HG02623 (cell line): ENCODE measurements around the gene TRIO.
"Not testable (repeated sequence)": the region's sequence is repeated elsewhere in the genome, so short reads cannot be mapped to it uniquely, and the experiment has no call there.

Experiments used
- ATAC-seq: cut with Tn5 transposase; IDR thresholded peaks from one replicate; pipeline ENCODE4 v1.9.1; 2021; ENCODE audit warnings: moderate library complexity; ENCODE audit not compliant: unreplicated experiment

The TRIO gene

GRCh38 chr5:14142827-14143545, at the start of gene TRIO:
Gene TRIO, plus strand, starts transcription at chr5:14143342. Its CDS starts 384 bp downstream, at chr5:14143726.
- ATAC-seq, result peak; percentile 36

DNA sequence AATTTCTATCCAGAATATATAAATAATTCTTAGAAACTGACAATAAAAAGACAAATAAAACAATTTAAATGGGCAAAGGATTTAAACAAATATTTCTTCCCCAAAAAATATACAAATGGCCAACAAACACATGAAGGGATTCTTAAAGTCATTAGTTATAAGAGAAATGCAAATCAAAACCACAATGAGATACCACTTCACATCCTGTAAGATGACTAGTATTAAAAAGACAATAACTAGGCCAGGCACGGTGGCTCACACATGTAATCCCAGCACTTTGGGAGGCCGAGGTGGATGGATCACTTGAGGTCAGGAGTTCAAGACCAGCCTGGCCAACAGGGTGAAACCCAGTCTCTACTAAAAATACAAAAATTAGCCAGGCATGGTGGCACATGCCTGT, 45.8 kb upstream of the TRIO start:
- not testable (repeated sequence) for ATAC-seq

DNA sequence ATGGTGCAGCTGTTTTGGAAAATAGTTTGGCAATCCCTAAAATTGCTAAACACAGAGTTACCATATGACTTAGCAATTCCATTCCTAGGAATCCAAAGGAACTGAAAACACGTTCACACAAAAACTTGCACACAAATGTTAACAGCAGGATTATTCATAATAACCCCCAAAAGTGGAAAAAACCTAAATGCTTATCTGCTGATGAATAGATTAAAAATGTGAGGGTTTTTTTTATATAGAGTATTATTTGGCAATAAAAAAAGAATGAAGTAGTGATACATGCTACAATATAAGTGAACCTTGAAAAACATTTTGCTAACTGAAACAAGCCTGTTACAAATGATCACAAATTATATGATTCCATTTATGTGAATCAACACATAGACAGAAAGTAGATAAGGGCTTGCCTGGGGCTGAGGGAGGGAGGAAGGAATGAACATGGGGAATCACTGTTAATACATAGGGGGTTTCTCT, 45.1 kb upstream of the TRIO start:
- no peak for ATAC-seq

- no peak for ATAC-seq
Observed at GRCh38 chr5:14100281-14100680, 42.9 kb upstream of the TRIO start.

DNA sequence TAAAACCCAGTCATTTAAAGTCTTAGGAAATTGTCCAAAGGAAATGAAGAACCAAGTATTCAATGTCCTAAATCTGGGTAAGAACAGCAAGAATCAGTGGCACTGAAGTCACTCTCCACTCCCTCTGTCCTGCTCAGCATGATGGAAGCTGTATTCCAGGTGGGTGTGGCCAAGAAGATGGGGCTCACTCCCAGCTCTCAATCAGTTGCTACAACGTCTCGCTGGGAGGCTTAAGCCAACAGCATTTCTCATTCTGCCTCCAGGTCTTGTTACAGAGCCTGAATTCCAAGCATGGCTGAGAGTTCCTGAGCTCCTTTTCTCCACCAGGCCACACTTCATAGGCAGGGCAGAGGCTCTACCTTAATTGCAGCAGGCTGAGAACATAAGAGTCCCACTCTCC, 41.2 kb upstream of the TRIO start:
- ATAC-seq, result no peak

- no peak for ATAC-seq
Observed at GRCh38 chr5:14102666-14103065, 40.5 kb upstream of the TRIO start.

- ATAC-seq, result no peak
Observed at GRCh38 chr5:14105718-14106410, 37.3 kb upstream of the TRIO start.

DNA sequence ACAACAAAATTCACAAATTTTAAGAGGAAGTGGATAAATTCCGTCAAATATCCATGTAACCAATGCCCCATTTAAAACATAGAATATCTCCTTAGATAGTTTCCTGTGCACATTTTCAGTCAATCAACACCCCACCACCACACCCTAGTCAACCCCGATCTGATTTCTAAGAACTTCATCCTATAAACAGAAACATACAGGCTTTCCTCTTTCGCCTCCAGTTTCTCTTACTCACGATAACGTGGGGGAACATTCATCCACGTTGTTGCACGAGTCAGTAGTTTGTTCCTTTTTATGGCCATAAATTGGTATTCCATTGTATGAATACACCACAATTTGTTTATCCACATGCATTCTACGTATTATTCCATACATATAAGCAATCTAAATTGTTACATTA, 35.6 kb upstream of the TRIO start:
- ATAC-seq, result no peak

DNA sequence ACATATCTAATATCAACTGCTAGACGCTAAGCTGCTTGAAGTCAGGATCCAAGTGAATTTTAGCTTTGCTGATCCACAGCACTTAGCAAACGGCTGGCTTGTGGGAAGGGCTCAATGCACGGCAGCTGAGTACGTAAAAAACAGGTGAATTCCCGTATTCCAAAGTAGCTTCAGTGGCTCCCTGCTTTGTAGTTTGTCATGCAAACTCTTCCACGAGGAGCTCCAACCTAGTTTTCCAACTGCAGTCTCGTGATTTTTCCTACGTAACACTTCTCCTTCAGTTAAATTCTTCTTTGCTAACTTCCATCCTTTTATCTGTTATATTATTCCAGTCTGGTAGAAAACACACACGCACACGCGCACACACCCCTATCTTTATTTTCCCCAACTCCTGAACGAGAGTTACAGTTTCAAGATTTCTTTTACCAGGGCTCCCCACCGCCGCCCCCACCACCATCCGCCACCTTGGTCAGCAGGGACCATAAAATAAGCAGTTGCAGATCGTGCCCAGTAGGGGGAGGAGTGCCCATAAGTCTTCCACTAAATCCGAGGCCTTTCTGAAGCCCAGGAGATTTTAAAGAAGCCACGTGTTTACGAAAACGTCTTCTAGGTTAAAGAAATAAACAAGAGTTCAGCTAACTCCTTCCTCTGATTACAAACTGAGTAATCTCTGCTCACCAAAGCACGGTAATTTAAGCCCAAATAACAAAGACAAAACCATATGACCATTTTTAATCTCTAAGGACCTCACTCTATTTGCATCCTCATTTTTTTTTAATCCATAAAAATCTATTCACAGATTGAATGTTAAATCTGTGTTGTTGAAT, 34.8 kb upstream of the TRIO start:
- ATAC-seq, result peak; percentile 65

GRCh38 chr5:14109041-14109747, 33.9 kb upstream of the TRIO start:
- ATAC-seq, result peak; percentile 82

DNA sequence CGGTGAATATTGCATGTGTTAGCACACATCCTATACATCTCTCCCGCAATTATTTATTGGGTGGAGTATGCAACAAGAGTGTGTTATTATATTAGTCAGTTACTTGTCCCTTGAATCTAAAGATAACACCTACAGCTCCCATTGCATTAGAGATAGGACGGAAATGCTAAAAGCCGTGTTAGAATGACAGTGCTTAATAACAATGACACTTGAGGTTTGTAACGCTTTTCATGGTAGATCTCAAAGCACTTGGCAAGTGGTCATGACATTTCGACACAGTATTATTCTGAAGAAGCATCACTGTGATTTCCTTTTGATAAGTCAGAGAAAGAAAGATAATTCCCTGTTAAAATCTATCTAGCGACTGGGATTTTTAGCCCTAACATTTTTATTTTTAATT, 33.4 kb upstream of the TRIO start:
- no peak for ATAC-seq

DNA sequence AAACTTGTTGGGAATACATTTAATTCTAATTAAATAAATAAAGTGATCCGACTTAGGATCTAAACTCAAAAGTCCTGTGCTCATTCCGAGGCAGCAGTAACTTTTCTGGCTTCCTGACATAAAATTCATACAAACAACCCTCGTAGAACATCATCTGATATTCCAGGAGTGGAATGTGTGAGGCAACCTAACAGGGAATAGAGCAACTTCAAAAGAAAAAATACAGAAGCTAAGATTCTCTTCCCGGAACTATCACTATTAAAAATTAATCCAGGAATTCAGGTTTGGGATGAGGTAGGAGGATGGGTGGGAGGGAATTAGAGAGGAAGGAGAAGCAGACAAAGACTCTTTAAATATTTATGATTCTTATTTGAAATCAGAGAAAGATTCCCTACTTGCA, 32.9 kb upstream of the TRIO start:
- no peak for ATAC-seq

GRCh38 chr5:14110680-14111079, 32.5 kb upstream of the TRIO start:
- no peak for ATAC-seq

DNA sequence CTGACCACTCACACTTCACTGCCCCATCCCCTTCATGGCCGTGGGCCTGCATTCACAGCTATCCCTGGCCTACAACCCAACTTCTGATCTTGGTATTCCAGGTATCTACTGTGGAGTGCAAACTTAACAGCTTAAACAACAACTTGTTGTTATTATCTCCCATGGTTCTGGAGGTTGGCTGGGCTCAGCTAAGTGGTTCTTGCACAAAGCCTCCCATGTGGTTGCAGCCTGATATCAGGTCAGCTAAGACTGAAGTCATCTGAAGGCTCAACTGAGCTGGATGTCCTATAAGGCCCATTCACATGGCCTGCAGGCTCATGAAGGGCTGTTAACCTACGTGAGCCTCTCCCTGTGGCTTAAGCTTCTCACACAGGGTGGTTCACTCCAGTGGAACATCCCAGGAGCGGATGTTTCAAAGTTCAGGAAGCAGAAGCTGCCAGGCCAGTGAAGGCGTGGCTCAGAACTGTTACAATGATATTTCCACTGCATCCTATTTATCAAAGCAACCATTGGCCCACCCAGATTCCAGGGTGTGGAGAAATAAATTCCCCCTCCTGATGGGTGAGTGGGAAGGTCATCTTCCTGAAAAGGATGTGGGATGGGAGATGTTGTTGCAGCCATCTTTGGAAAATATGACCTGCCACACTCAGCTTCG, 30.0 kb upstream of the TRIO start:
- ATAC-seq, result no peak

GRCh38 chr5:14114615-14115251, 28.4 kb upstream of the TRIO start:
- no peak for ATAC-seq

DNA sequence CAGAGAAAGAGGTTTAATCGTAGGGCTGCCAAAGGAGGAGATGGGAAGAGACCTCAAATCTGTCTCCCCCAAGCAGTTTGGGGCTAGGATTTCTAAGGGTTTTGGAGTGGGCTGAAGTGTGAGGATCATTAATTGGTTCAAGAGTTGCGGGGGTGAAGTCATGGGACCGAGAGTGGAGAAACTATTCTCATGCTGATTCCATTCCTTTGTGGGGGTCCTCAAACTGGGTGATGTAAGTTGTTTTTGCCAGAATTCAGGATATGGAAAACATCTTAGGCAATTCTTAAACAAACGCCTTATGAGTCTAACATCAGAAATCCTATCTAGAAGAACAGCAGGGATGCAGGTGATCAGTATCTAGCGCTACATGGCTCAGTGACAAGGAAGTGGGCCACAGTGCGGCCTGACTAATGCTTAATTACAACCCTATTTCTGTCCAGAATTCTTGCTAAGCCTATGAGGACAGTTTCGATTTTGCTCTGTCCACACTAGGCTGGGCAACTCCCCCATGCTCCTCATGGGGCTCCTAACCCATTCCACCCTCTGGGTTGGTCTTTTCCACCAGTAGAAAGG, 27.7 kb upstream of the TRIO start:
- ATAC-seq, result no peak

DNA sequence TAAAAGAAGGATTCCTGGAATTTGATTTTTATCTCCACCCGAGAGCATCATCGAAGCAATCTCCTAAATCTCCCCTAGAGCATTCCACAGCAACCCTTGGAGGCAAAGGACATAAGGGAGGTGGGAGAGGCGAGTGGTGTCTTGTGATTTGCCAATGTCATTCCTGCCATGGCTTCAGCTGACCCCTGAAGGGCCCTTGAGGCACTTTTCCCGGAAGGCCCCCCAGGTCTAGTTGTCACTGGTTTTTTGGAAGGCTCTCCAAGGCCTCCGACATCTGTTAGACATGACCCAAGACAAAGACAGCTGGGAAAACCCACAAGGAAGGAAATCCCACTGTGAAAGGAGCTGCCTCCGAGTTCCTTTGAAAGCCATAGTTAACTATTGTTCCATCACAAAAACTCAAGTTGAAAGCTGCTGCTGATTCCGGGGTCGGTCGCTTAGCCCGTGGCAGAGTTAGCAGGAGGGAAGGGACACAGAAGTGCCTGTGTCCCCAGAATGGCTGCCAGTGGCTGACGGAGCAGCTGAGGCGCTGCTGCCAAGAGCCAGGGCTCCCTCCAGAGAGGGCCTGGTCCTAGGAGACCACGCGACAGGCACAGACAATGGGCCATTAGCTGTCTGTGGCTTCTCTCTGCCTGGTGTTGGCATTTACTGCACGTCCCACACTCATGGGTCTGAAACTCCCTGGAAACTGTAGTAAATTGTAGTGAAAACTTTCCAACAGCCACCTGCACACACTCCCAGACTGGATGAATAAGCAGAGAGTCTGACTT, 24.4 kb upstream of the TRIO start:
- ATAC-seq, result no peak

- ATAC-seq, result no peak
Observed at GRCh38 chr5:14120176-14120575, 23.0 kb upstream of the TRIO start.

- no peak for ATAC-seq
Observed at GRCh38 chr5:14121552-14121951, 21.6 kb upstream of the TRIO start.
